Left lung (tissue), 10 donors: ENCODE measurements around the gene RAB31. TPM values are rescaled to one million over a fixed set of nuclear protein-coding genes. Genes with fewer than 3 reads are reported as not detected.
A peak's percentile ranks its signal among the peaks of the same experiment; 100 is the strongest.

Source experiments
- ATAC-seq: fragments of 200-7000 bp; cut with Tn5 transposase; one replicate; pipeline ENCODE4 v1.9.1; 2020; ENCODE audit warnings: moderate library complexity
- DNase-seq, 4 donors: peaks; one replicate each; pipeline ENCODE4 v3.0.0-alpha.2; 2013 to 2020
- H3K27ac ChIP-seq, 2 donors: fragments of 200-600 bp; sonication (generic) in 1 of 2; one replicate each; pipeline versions ENCODE4 v1.5.0 to v1.8.0; 2020 to 2021
- H3K27me3 ChIP-seq, 2 donors: fragments of 200-600 bp; sonication (generic) in 1 of 2; one replicate each; pipeline versions ENCODE4 v1.5.0 to v1.8.0; 2020 to 2021
- H3K36me3 ChIP-seq, 2 donors: fragments of 200-600 bp; sonication (generic) in 1 of 2; one replicate each; pipeline versions ENCODE4 v1.5.0 to v1.8.0; 2020 to 2021
- H3K4me1 ChIP-seq, 2 donors: fragments of 200-600 bp; one replicate each; pipeline ENCODE4 v1.8.0; 2021
- H3K4me3 ChIP-seq, 2 donors: fragments of 200-600 bp; sonication (generic) in 1 of 2; one replicate each; pipeline versions ENCODE4 v1.5.0 to v1.8.0; 2020 to 2021; ENCODE audit warnings: mild to moderate bottlenecking in 1 of 2
- H3K9me3 ChIP-seq, 2 donors: fragments of 200-600 bp; sonication (generic) in 1 of 2; one replicate each; pipeline versions ENCODE4 v1.5.0 to v1.8.0; 2020 to 2021
- intact Hi-C, 2 donors: fragments of 100-400 bp; cut with DNase I; formaldehyde crosslinking; loops; one replicate each; pipeline versions ENCODE4 v1.11.2 to v1.14.2; 2022
- polyA plus RNA-seq, 6 donors: library from polyadenylated mRNA; unstranded; fragments of 120-200 nt; gene quantifications; one replicate each; pipeline ENCODE4 v1.2.1, GENCODE V29; 2013; ENCODE audit not compliant: insufficient read length in 6 of 6
- total RNA-seq, 2 donors: library from RNA; stranded (reverse); fragmentation: NEBNext Ultra II Directional; extraction: Animal tissue kit (Norgen Biotek cat#: 25700); gene quantifications; one replicate each; pipeline ENCODE4 v1.2.1, GENCODE V29; 2021
- TF ChIP-seq, protein P1 (sequence below), 2 donors: fragments of 200-600 bp; sonication (generic) in 1 of 2; IDR thresholded peaks; one replicate each; pipeline versions ENCODE4 v1.5.0 to v1.8.0; 2021; ENCODE audit warnings: antibody characterized with exemption in 2 of 2
- donor health status: DM: no; HTN: yes; CAD: no.
- donor health status: DM: no; HTN: no; CAD: no.

The RAB31 gene
- total and polyA plus RNA-seq, 8 donors: 30.3 to 135 (median 37.3) TPM

DNA sequence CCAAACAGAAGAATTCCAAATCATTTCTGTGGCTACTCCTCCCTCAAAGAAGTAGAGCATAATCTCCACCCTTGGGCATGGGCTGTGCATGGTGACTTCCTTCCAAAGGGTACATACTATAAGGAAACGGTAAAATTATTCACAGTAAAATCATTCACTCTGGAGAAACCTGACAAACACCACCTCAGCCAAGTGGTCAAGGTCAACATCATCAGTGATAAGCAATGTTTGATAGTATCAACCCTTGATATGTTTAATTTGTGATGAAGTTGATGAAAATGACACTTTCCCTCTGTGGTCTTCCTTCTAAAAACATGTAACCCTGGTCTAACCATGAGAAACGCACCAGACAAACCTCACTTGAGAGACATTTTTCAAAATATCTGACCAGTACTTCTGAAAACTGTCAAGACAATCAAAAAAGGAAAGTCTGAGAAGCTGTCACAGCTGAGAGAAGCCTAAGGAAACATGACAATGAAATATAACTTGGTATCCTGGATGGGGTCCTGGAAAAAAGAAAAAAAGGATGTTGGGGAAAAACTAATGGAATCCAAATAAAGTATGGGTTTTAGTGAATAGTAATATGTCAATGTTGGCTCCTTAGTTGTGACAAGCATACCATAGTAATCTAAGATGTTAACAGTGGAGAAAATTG is 168.2 kb downstream of the RAB31 start:
- TF ChIP-seq, protein P1, sequence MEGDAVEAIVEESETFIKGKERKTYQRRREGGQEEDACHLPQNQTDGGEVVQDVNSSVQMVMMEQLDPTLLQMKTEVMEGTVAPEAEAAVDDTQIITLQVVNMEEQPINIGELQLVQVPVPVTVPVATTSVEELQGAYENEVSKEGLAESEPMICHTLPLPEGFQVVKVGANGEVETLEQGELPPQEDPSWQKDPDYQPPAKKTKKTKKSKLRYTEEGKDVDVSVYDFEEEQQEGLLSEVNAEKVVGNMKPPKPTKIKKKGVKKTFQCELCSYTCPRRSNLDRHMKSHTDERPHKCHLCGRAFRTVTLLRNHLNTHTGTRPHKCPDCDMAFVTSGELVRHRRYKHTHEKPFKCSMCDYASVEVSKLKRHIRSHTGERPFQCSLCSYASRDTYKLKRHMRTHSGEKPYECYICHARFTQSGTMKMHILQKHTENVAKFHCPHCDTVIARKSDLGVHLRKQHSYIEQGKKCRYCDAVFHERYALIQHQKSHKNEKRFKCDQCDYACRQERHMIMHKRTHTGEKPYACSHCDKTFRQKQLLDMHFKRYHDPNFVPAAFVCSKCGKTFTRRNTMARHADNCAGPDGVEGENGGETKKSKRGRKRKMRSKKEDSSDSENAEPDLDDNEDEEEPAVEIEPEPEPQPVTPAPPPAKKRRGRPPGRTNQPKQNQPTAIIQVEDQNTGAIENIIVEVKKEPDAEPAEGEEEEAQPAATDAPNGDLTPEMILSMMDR (IDR thresholded peaks at IDR 0.05): no peak
- intact Hi-C loops: no loop called here
- Histone ChIP-seq H3K27ac (peak overlapping the region; percentile 80 to 89), H3K4me1 (peaks cover 0 to 8% of the 10 kb centered on the region in 2 donors), H3K36me3 (no peaks in the 10 kb centered on the region), H3K9me3 (no peaks in the 10 kb centered on the region), H3K4me3 (no peak overlapping the region), H3K27me3 (no peaks in the 10 kb centered on the region)
- DNase-seq (no peak), ATAC-seq (no peak)

DNA sequence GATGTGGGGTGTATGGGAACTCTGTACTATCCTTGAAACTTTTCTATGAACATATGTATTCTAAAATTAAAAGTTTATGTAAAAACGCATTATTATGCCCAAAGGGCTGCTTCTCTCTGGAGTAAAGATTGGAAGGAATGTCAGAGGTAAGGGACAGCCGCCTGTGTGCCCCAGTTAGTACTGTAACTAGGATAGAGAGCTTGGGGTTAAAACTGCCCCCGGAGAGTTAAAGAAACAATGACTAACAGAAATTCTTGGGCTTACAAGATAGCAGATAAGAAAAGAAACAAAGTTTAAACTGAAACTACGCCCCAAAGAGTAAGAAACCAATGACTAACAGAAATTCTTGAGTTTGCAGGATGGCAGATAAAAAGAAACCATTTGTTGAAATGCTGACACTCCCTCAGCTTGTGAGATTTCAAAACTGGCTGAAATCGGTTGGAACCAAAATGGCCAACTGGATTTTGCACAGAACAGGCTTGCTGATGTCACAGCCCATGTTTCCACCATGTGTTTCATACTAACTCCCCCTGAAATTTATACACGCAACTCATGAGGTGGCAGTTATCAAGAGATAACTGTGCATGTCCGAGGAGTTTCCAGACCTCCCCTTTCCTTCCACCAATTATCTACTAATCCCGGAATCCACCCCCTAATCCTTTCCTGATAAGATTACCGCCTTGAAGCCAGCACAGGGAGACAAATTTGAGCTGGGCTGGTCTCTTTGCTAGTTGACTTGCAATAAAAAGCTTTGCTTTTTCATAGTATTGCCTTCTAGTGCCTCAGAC is 169.0 kb downstream of the RAB31 start:
- Histone ChIP-seq H3K4me3 (no peak overlapping the region), H3K9me3 (no peaks in the 10 kb centered on the region), H3K27ac (peak overlapping the region; percentile 80 to 89), H3K4me1 (peaks cover 0 to 8% of the 10 kb centered on the region in 2 donors), H3K27me3 (no peaks in the 10 kb centered on the region), H3K36me3 (no peaks in the 10 kb centered on the region)
- intact Hi-C loops: no loop called here
- TF ChIP-seq, protein P1 (IDR thresholded peaks at IDR 0.05): no peak
- peak; percentile 76 for ATAC-seq
- DNase-seq: peak in 2 of 4 donors; percentile 43 to 77

DNA sequence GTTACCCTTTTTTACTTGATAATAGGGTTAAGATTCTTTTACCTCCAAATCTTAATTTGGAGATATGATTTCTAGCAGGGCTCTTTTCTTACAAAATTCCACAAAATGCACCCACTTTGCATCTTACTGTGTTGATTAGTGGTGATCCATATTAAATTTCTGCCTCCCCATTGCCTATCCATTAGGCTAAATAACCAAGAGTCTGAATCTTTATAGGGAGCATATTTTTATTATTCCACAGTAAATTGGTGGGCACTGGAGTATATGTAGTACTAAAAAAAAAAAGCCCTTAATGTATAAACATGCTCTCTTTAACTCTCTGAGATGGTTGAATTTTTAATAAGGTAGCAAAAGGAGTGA is 169.5 kb downstream of the RAB31 start:
- Histone ChIP-seq H3K36me3 (no peaks in the 10 kb centered on the region), H3K27ac (peak overlapping the region; percentile 80 to 89), H3K27me3 (no peaks in the 10 kb centered on the region), H3K4me1 (peaks cover 0 to 8% of the 10 kb centered on the region in 2 donors), H3K4me3 (no peak overlapping the region), H3K9me3 (no peaks in the 10 kb centered on the region)
- DNase-seq: no peak
- ATAC-seq: no peak
- intact Hi-C loops: no loop called here
- TF ChIP-seq, protein P1 (IDR thresholded peaks at IDR 0.05): no peak

DNA sequence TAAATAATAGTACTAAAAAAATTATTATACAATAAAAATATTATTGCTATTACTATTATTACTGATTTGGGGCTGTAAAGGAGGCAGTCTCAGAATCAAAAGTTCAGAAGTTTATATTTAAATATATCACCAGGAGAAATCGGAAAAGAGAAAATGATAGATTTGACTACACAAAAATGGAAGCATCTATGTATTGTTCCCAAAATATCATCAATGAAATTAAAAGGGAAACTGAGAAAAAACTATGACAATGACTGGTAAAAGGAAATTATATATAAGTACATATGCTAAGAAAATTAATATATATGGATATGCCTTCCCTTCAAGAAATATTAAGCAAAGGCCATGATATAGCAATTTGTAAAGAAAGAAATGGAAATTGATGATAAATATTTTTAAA is 170.0 kb downstream of the RAB31 start:
- Histone ChIP-seq H3K4me3 (no peak overlapping the region), H3K36me3 (no peaks in the 10 kb centered on the region), H3K27ac (no peak overlapping the region), H3K27me3 (no peaks in the 10 kb centered on the region), H3K4me1 (peaks cover 0 to 8% of the 10 kb centered on the region in 2 donors), H3K9me3 (no peaks in the 10 kb centered on the region)
- DNase-seq (no peak), ATAC-seq (no peak)
- intact Hi-C loops: no loop called here
- TF ChIP-seq, protein P1 (IDR thresholded peaks at IDR 0.05): no peak

DNA sequence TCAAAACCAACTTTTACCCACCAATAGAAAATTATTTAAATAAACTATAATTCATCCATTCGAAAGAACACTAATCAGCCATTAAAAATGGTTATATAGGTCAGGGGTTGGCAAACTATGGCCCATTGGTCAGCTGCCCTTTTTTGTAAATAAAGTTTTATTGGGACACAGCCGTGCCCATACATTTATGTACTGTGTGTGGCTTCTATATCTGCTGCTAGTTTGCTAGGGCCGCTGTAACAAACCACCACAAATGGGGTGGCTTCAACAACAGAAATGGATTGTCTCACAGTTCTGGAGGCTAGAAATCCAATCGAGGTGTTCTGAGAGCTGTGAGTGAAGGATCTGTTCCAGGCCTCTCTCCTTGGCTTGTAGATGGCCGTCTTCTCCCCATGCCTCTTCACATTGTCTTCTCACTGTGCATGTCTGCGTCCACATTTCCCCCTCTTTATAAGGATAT is 170.7 kb downstream of the RAB31 start:
- no peaks in the 10 kb centered on the region for H3K9me3 ChIP-seq
- TF ChIP-seq, protein P1 (IDR thresholded peaks at IDR 0.05): no peak
- H3K27ac ChIP-seq: no peak overlapping the region
- H3K4me3 ChIP-seq: no peak overlapping the region
- no peak for ATAC-seq
- DNase-seq: no peak
- no peaks in the 10 kb centered on the region for H3K36me3 ChIP-seq
- H3K27me3 ChIP-seq: no peaks in the 10 kb centered on the region
- peaks cover 0 to 8% of the 10 kb centered on the region in 2 donors for H3K4me1 ChIP-seq
- intact Hi-C loops: no loop called here
